SK-N-SH treated with all-trans-retinoic acid at 6 μM for 48 hours (cell line): ENCODE results near the gene CELF5.

ENCODE experiments used
- ATAC-seq: fragments of 200-7000 bp; cut with Tn5 transposase; 3 replicates; pipeline ENCODE4 v1.9.1; 2020; ENCODE audit warnings: mild to moderate bottlenecking, moderate library complexity
- ARNTL ChIP-seq: fragments of 450-650 bp; formaldehyde crosslinking; IDR thresholded peaks from 2 replicates; pipeline ENCODE4 v1.5.0; 2020; ENCODE audit warnings: low read depth, mild to moderate bottlenecking, moderate library complexity, borderline replicate concordance
- BACH2 ChIP-seq: fragments of 250-450 bp; sonication (Bioruptor Pico); IDR thresholded peaks from 2 replicates; pipeline ENCODE4 v1.9.0; 2021; ENCODE audit warnings: mild to moderate bottlenecking, borderline replicate concordance
- CSDC2 ChIP-seq: fragments of 250-450 bp; sonication (Bioruptor Pico); IDR thresholded peaks from 2 replicates; pipeline ENCODE4 v1.5.0; 2020; ENCODE audit warnings: mild to moderate bottlenecking, moderate library complexity
- ESRRG ChIP-seq: fragments of 250-450 bp; sonication (Bioruptor Pico); IDR thresholded peaks from 2 replicates; pipeline ENCODE4 v1.6.1; 2021; ENCODE audit warnings: mild to moderate bottlenecking
- GLIS3 ChIP-seq: fragments of 250-450 bp; sonication (Bioruptor Pico); IDR thresholded peaks from 2 replicates; pipeline ENCODE4 v1.5.0; 2020; ENCODE audit warnings: mild to moderate bottlenecking, moderate library complexity
- ISL1 ChIP-seq: fragments of 250-450 bp; sonication (Bioruptor Pico); IDR thresholded peaks from 2 replicates; pipeline ENCODE4 v2.1.2; 2022; ENCODE audit warnings: mild to moderate bottlenecking, moderate library complexity
- PPARA ChIP-seq: fragments of 250-450 bp; sonication (Bioruptor Pico); IDR thresholded peaks from 2 replicates; pipeline ENCODE4 v1.5.0; 2020; ENCODE audit warnings: mild to moderate bottlenecking, borderline replicate concordance
- RARB ChIP-seq: fragments of 250-450 bp; sonication (Bioruptor Pico); IDR thresholded peaks from 2 replicates; pipeline ENCODE4 v1.8.0; 2021; ENCODE audit warnings: mild to moderate bottlenecking, moderate library complexity
- SNAI2 ChIP-seq: fragments of 250-450 bp; sonication (Bioruptor Pico); IDR thresholded peaks from 2 replicates; pipeline ENCODE4 v1.5.0; 2020; ENCODE audit warnings: mild to moderate bottlenecking, moderate library complexity
- TCF4 ChIP-seq: fragments of 250-450 bp; sonication (Bioruptor Pico); IDR thresholded peaks from 2 replicates; pipeline ENCODE4 v1.8.0; 2021; ENCODE audit warnings: mild to moderate bottlenecking, moderate library complexity, borderline replicate concordance
- TOX ChIP-seq: fragments of 250-450 bp; sonication (Bioruptor Pico); IDR thresholded peaks from 2 replicates; pipeline ENCODE4 v1.8.0; 2021; ENCODE audit warnings: mild to moderate bottlenecking, moderate library complexity, borderline replicate concordance
- ZC3H10 ChIP-seq: fragments of 250-450 bp; sonication (Bioruptor Pico); IDR thresholded peaks from 2 replicates; pipeline ENCODE4 v1.5.1; 2021; ENCODE audit warnings: mild to moderate bottlenecking, moderate library complexity
- ZNF565 ChIP-seq: fragments of 450-650 bp; formaldehyde crosslinking; conservative IDR thresholded peaks from 2 replicates; pipeline ENCODE4 v1.5.0; 2020; ENCODE audit warnings: low read depth, mild to moderate bottlenecking, moderate library complexity
- ZNF70 ChIP-seq: fragments of 450-650 bp; formaldehyde crosslinking; IDR thresholded peaks from 2 replicates; pipeline ENCODE4 v1.5.0; 2020; ENCODE audit warnings: mild to moderate bottlenecking, moderate library complexity
- TF ChIP-seq, protein P1 (sequence below): fragments of 250-450 bp; sonication (Bioruptor Pico); IDR thresholded peaks from 2 replicates; pipeline ENCODE4 v1.8.0; 2020; ENCODE audit warnings: mild to moderate bottlenecking, moderate library complexity, borderline replicate concordance
- TF ChIP-seq, protein P2 (sequence below): fragments of 250-450 bp; sonication (Bioruptor Pico); IDR thresholded peaks from 2 replicates; pipeline ENCODE4 v1.5.0; 2020; ENCODE audit warnings: mild to moderate bottlenecking, moderate library complexity
- TF ChIP-seq, protein P3 (sequence below): fragments of 250-450 bp; sonication (Bioruptor Pico); IDR thresholded peaks from 2 replicates; pipeline ENCODE4 v1.5.1; 2021; ENCODE audit warnings: mild to moderate bottlenecking, moderate library complexity

CELF5 gene

DNA sequence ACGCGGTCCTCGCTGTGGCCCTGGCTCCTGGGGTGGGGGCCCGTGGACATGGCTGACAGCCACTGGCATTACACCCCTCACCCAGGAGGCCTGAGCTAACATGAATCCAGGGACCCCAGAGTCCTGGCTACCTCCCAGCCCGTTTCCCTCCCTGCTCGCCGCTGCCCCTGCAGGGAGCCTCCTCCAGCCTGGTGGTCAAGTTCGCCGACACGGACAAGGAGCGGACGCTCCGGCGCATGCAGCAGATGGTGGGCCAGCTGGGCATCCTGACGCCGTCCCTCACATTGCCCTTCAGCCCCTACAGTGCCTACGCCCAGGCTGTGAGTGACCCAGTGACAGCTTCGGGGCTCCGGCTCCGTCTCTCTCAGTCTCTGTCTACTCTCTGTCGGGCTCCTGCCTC, 56.6 kb downstream of the CELF5 start:
- TF ChIP-seq TOX (CRISPR knock-in tag) (no peak), ZNF565 (no peak), TCF4 (CRISPR knock-in tag) (no peak)
- TF ChIP-seq, all 23 proteins: peak for 0
- ATAC-seq = no peak

DNA sequence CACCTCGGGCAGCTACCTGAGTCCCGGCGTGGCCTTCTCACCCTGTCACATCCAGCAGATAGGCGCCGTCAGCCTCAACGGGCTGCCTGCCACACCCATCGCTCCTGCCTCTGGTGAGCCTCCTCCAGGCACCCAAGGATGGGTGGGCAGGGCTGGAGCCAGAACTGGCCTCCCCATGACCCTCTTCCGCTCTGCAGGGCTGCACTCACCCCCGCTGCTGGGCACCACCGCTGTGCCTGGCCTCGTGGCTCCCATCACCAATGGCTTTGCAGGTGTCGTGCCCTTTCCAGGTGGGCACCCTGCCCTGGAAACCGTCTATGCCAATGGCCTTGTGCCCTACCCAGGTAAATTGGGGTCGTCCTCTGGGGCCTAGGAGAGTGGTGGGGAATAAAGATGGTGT, 57.7 kb downstream of the CELF5 start:
- ATAC-seq = no peak

DNA sequence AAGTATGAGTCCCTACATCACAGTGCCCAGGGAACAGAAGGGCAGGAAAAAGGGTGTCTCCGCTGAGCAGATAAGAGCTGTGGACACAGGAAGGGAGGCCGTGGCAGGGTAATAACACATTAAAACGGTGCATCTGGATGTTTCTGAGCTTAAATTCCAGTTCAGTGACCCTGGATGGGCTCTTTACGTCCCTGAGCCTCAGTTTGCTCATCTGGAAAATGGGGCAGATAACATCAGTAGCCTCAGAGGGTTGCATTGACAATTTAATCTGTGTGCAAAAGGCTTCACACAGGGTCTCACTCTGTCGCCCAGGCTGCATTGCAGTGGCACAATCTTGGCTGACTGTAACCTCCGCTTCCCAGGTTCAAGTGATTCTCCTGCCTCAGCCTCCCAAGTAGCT, 58.1 kb downstream of the CELF5 start:
- ATAC-seq = no peak

More for the DNA sequence above, 57.7 kb downstream of the CELF5 start:
- TF ChIP-seq, protein P1, sequence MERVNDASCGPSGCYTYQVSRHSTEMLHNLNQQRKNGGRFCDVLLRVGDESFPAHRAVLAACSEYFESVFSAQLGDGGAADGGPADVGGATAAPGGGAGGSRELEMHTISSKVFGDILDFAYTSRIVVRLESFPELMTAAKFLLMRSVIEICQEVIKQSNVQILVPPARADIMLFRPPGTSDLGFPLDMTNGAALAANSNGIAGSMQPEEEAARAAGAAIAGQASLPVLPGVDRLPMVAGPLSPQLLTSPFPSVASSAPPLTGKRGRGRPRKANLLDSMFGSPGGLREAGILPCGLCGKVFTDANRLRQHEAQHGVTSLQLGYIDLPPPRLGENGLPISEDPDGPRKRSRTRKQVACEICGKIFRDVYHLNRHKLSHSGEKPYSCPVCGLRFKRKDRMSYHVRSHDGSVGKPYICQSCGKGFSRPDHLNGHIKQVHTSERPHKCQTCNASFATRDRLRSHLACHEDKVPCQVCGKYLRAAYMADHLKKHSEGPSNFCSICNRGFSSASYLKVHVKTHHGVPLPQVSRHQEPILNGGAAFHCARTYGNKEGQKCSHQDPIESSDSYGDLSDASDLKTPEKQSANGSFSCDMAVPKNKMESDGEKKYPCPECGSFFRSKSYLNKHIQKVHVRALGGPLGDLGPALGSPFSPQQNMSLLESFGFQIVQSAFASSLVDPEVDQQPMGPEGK (CRISPR knock-in tag) = no peak
- TF ChIP-seq RARB = no peak
- TF ChIP-seq SNAI2 (CRISPR knock-in tag) = no peak
- TF ChIP-seq ZNF70 (CRISPR knock-in tag) = no peak
- no peak for TF ChIP-seq PPARA (CRISPR knock-in tag)
- no peak for TF ChIP-seq ESRRG (CRISPR knock-in tag)
- TF ChIP-seq ZNF565 = no peak
- TF ChIP-seq GLIS3 = no peak
- no peak for TF ChIP-seq ZC3H10 (CRISPR knock-in tag)
- no peak for TF ChIP-seq CSDC2
- TF ChIP-seq, protein P2, sequence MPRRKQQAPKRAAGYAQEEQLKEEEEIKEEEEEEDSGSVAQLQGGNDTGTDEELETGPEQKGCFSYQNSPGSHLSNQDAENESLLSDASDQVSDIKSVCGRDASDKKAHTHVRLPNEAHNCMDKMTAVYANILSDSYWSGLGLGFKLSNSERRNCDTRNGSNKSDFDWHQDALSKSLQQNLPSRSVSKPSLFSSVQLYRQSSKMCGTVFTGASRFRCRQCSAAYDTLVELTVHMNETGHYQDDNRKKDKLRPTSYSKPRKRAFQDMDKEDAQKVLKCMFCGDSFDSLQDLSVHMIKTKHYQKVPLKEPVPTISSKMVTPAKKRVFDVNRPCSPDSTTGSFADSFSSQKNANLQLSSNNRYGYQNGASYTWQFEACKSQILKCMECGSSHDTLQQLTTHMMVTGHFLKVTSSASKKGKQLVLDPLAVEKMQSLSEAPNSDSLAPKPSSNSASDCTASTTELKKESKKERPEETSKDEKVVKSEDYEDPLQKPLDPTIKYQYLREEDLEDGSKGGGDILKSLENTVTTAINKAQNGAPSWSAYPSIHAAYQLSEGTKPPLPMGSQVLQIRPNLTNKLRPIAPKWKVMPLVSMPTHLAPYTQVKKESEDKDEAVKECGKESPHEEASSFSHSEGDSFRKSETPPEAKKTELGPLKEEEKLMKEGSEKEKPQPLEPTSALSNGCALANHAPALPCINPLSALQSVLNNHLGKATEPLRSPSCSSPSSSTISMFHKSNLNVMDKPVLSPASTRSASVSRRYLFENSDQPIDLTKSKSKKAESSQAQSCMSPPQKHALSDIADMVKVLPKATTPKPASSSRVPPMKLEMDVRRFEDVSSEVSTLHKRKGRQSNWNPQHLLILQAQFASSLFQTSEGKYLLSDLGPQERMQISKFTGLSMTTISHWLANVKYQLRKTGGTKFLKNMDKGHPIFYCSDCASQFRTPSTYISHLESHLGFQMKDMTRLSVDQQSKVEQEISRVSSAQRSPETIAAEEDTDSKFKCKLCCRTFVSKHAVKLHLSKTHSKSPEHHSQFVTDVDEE (CRISPR knock-in tag) = no peak
- no peak for TF ChIP-seq BACH2 (CRISPR knock-in tag)
- TF ChIP-seq, protein P3, sequence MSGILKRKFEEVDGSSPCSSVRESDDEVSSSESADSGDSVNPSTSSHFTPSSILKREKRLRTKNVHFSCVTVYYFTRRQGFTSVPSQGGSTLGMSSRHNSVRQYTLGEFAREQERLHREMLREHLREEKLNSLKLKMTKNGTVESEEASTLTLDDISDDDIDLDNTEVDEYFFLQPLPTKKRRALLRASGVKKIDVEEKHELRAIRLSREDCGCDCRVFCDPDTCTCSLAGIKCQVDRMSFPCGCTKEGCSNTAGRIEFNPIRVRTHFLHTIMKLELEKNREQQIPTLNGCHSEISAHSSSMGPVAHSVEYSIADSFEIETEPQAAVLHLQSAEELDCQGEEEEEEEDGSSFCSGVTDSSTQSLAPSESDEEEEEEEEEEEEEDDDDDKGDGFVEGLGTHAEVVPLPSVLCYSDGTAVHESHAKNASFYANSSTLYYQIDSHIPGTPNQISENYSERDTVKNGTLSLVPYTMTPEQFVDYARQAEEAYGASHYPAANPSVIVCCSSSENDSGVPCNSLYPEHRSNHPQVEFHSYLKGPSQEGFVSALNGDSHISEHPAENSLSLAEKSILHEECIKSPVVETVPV (CRISPR knock-in tag) = no peak

More for the DNA sequence above, 58.1 kb downstream of the CELF5 start:
- TF ChIP-seq ARNTL (CRISPR knock-in tag) (no peak), TOX (CRISPR knock-in tag) (no peak), ESRRG (CRISPR knock-in tag) (no peak), SNAI2 (CRISPR knock-in tag) (no peak), ISL1 (no peak), CSDC2 (no peak)
- TF ChIP-seq, protein P1 (CRISPR knock-in tag) = no peak
- TF ChIP-seq, protein P2 (CRISPR knock-in tag) = no peak
